Measurements from ENCODE around the gene ZNF407.

ZNF407 gene

DNA sequence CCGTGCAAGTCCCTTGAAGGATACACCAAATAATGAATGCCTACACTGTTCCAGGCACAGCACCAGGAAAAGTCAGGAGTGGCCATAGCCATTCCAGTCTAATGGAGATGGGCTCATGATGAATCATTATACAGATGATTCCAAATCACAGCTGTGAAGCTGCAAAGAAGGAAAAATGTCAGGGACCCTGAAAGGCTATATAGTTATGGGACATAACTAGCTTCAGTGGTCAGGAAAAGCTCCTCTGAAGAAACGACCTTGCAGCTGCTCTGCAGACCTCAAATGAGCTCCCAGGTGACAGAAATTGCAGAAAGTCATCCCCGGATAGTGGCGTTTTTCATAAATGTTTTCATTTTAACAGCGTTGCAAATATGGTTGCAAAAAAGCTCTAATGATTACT is 410.5 kb downstream of the ZNF407 start:
- no peak for TF ChIP-seq CTCF (IDR thresholded peaks at IDR 0.05; ENCODE audit: control insufficient read depth, insufficient read depth, low read depth, low read length, missing control alignments)
- H3K4me3 ChIP-seq (ENCODE audit: control insufficient read depth, low read depth, low read length): no peak overlapping the region
- no peak for DNase-seq (ENCODE audit: low read depth)

DNA sequence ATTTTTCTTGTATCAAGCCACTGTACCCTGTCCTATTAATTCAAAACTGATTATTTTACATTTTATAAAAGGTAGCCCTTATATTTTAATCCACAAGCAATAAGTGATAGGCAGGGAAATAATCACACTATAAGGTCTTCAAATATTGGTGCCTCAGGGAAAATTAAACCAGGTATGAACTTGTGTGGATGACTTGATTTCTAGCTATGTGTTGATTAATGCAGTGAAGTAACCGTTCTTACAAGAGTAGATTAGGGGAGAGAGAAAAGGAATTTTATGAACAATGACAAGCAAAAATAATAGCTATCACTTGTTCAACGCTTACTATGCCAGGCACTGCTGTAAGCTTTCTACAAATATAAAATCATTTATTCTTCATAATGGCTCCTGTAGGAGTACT is 411.6 kb downstream of the ZNF407 start:
- TF ChIP-seq CTCF (IDR thresholded peaks at IDR 0.05; ENCODE audit: control insufficient read depth, insufficient read depth, low read depth, low read length, missing control alignments): no peak
- no peak for DNase-seq (ENCODE audit: low read depth)
- no peak overlapping the region for H3K4me3 ChIP-seq (ENCODE audit: control insufficient read depth, low read depth, low read length)

- no peak for DNase-seq (ENCODE audit: low read depth)
Measured at GRCh38 chr18:75009878-75010277, 412.2 kb downstream of the ZNF407 start.

GRCh38 chr18:75010278-75010677 is 412.6 kb downstream of the ZNF407 start:
- H3K4me3 ChIP-seq (ENCODE audit: control insufficient read depth, low read depth, low read length): no peak overlapping the region
- no peak for TF ChIP-seq CTCF (IDR thresholded peaks at IDR 0.05; ENCODE audit: control insufficient read depth, insufficient read depth, low read depth, low read length, missing control alignments)
- DNase-seq (ENCODE audit: low read depth): no peak

More at GRCh38 chr18:75009878-75010277, 412.2 kb downstream of the ZNF407 start:
- H3K4me3 ChIP-seq (ENCODE audit: control insufficient read depth, low read depth, low read length): no peak overlapping the region
- TF ChIP-seq CTCF (IDR thresholded peaks at IDR 0.05; ENCODE audit: control insufficient read depth, insufficient read depth, low read depth, low read length, missing control alignments): no peak

GRCh38 chr18:75010689-75011088 is 413.0 kb downstream of the ZNF407 start:
- no peak overlapping the region for H3K4me3 ChIP-seq (ENCODE audit: control insufficient read depth, low read depth, low read length)
- TF ChIP-seq CTCF (IDR thresholded peaks at IDR 0.05; ENCODE audit: control insufficient read depth, insufficient read depth, low read depth, low read length, missing control alignments): no peak
- DNase-seq (ENCODE audit: low read depth): no peak

DNA sequence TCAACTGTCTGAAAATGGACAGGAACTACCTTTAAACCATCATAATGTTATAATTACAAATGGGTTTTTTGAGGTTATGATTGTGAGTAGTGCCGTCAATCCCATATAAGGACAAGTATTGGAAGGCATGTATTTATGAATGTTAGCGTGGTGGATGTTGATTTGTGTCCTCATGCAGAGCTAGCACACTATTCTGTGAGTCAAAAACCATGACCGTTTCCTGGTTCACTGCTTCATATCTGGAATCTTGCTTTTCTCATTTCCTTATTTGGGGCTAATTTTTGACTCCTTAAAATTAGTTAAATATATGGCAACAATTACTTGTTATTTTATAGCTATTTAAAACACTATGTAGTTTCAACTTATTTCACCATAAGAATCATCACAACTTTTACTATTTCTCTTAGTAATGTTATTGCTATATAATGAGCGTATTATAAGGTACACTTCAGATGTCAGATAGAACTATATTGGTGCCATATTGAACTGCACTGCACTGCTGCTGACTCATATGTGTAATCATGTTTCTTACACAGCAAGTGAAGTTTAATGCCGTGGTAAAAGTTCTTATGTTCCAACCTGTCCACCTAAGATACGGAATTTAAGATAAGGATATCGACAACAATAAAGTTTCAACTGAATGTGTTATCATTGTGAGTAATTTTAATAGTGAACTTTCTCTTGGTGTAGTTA is 418.5 kb downstream of the ZNF407 start:
- no peak overlapping the region for H3K4me3 ChIP-seq (ENCODE audit: control insufficient read depth, low read depth, low read length)
- no peak for DNase-seq (ENCODE audit: low read depth)
- TF ChIP-seq CTCF (IDR thresholded peaks at IDR 0.05; ENCODE audit: control insufficient read depth, insufficient read depth, low read depth, low read length, missing control alignments): no peak
